ENCODE data around the gene ADAMTS9. TPM values are rescaled to one million over a fixed set of nuclear protein-coding genes. Genes with fewer than 3 reads are reported as not detected.

Gene ADAMTS9
- total and polyA plus RNA-seq, 2 donors (not counting 3 experiments of a cell fraction or from before 2014, with no cell fraction given): 6.5 to 23.9 TPM

DNA sequence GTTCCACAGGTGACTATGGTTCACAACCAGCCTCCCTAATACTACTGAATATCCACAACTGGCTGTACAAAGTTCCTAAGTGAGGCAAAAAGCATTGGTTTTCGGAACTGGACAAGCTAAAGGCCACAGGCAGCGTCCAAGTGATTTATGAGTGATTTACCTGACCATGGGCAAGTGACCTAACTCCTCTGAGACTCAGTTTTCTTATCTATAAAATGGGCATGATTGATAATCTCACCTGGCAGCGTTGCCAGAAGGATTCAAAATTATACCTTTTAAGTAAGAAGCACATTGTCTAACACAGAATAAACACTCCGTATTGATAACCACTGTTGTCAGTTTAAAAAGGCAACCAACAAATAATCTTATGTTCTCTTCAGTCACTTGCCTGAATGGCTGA lies 29.8 kb downstream of the ADAMTS9 start:
- DNase-seq (ENCODE audit: low read depth, low spot score) (no peak), FAIRE-seq (no peak)
- Histone ChIP-seq H3K9ac (replicated peaks; ENCODE audit: extremely low read depth, insufficient read depth, low read length) (no peak overlapping the region), H3K4me1 (ENCODE audit: control insufficient read depth, extremely low read depth, insufficient read depth, low read length) (no peaks in the 10 kb centered on the region), H3K36me3 (ENCODE audit: control insufficient read depth in 2 of 2, extremely low read depth in 1 of 2, insufficient read depth in 2 of 2, low read length in 2 of 2) (peaks cover 0 to 2% of the 10 kb centered on the region in 2 experiments), H3K27me3 (ENCODE audit: control insufficient read depth in 2 of 2, insufficient read depth in 2 of 2, low read length in 2 of 2) (no peaks in the 10 kb centered on the region), H3K4me3 (replicated peaks in 1 of 3; ENCODE audit: insufficient read depth in 1 of 3, low read depth in 1 of 3, low read length in 3 of 3) (no peak overlapping the region), H3K79me2 (ENCODE audit: control insufficient read depth, insufficient read depth, low read length) (peaks cover 4% of the 10 kb centered on the region), H3K4me2 (ENCODE audit: insufficient read depth, low read length) (no peak overlapping the region), H2AFZ (ENCODE audit: low read depth, low read length) (no peak overlapping the region), H3K9me3 (replicated peaks; ENCODE audit: control insufficient read depth, insufficient read depth, low read length) (no peaks in the 10 kb centered on the region), H3K9me1 (replicated peaks; ENCODE audit: control insufficient read depth, extremely low read depth, insufficient read depth, low read length) (no peaks in the 10 kb centered on the region), H3K27ac (ENCODE audit: insufficient read depth, low read depth, low read length) (no peak overlapping the region), H4K20me1 (replicated peaks; ENCODE audit: control insufficient read depth, extremely low read depth, insufficient read depth, low read length) (no peaks in the 10 kb centered on the region)
- POLR2A ChIA-PET: no interaction called here
- intact Hi-C loops (cut with micrococcal nuclease) (no loop called here), dilution Hi-C loops (cut with MboI; ENCODE audit: extremely low pct_ligation_motif_present, low sequenced_read_pairs) (no loop called here)
- CTCF ChIA-PET: no interaction called here
- TF ChIP-seq FOS (IDR thresholded peaks at IDR 0.05; ENCODE audit: borderline replicate concordance, insufficient read depth, low read length) (no peak), POLR2A (IDR thresholded peaks at IDR 0.05; ENCODE audit: low read depth, low read length) (no peak), EZH2 (IDR thresholded peaks at IDR 0.05; ENCODE audit: borderline replicate concordance, low read depth, low read length, severe bottlenecking) (no peak)
- TF ChIP-seq, protein P1, sequence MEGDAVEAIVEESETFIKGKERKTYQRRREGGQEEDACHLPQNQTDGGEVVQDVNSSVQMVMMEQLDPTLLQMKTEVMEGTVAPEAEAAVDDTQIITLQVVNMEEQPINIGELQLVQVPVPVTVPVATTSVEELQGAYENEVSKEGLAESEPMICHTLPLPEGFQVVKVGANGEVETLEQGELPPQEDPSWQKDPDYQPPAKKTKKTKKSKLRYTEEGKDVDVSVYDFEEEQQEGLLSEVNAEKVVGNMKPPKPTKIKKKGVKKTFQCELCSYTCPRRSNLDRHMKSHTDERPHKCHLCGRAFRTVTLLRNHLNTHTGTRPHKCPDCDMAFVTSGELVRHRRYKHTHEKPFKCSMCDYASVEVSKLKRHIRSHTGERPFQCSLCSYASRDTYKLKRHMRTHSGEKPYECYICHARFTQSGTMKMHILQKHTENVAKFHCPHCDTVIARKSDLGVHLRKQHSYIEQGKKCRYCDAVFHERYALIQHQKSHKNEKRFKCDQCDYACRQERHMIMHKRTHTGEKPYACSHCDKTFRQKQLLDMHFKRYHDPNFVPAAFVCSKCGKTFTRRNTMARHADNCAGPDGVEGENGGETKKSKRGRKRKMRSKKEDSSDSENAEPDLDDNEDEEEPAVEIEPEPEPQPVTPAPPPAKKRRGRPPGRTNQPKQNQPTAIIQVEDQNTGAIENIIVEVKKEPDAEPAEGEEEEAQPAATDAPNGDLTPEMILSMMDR (IDR thresholded peaks at IDR 0.05; ENCODE audit: extremely low read depth in 1 of 2, insufficient read depth in 1 of 2, low read depth in 1 of 2, low read length in 2 of 2): no peak
- TF ChIP-seq, protein P2, sequence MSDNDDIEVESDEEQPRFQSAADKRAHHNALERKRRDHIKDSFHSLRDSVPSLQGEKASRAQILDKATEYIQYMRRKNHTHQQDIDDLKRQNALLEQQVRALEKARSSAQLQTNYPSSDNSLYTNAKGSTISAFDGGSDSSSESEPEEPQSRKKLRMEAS (IDR thresholded peaks at IDR 0.05; ENCODE audit: insufficient read depth, insufficient read length): no peak
- no TSS peak for BruUV-seq (replicated peaks)

DNA sequence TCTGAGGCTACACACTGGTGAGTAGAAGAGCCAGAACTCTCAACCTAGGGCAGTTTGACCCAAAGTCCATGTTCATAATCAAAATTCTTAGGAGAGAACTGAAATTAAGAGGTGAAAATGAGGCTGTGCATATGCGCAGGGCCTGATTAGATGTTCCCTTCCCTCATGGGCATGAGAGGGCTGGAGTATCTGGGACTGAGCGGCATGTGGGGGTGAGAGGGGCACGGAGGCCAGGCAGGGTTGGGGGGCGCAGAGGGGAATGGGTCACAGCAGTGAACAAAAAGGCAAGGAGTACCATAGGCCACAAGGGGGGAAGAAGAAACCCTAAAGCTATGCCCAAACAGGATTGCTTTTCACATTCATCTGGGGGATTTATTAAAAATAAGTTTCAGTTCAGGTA lies 31.3 kb downstream of the ADAMTS9 start:
- Histone ChIP-seq H3K79me2 (ENCODE audit: control insufficient read depth, insufficient read depth, low read length) (peaks cover 4% of the 10 kb centered on the region), H3K27ac (ENCODE audit: insufficient read depth, low read depth, low read length) (no peak overlapping the region), H4K20me1 (replicated peaks; ENCODE audit: control insufficient read depth, extremely low read depth, insufficient read depth, low read length) (no peaks in the 10 kb centered on the region), H3K4me1 (ENCODE audit: control insufficient read depth, extremely low read depth, insufficient read depth, low read length) (no peaks in the 10 kb centered on the region), H2AFZ (ENCODE audit: low read depth, low read length) (no peak overlapping the region), H3K36me3 (ENCODE audit: control insufficient read depth in 2 of 2, extremely low read depth in 1 of 2, insufficient read depth in 2 of 2, low read length in 2 of 2) (peaks cover 0 to 2% of the 10 kb centered on the region in 2 experiments), H3K9me1 (replicated peaks; ENCODE audit: control insufficient read depth, extremely low read depth, insufficient read depth, low read length) (no peaks in the 10 kb centered on the region), H3K27me3 (ENCODE audit: control insufficient read depth in 2 of 2, insufficient read depth in 2 of 2, low read length in 2 of 2) (no peaks in the 10 kb centered on the region), H3K4me2 (ENCODE audit: insufficient read depth, low read length) (no peak overlapping the region), H3K9ac (replicated peaks; ENCODE audit: extremely low read depth, insufficient read depth, low read length) (no peak overlapping the region), H3K4me3 (replicated peaks in 1 of 3; ENCODE audit: insufficient read depth in 1 of 3, low read depth in 1 of 3, low read length in 3 of 3) (no peak overlapping the region), H3K9me3 (replicated peaks; ENCODE audit: control insufficient read depth, insufficient read depth, low read length) (no peaks in the 10 kb centered on the region)
- TF ChIP-seq MYC (IDR thresholded peaks at IDR 0.05; ENCODE audit: low read depth, low read length) (no peak), JUN (IDR thresholded peaks at IDR 0.05; ENCODE audit: borderline replicate concordance, insufficient read depth, insufficient read length, low read depth) (no peak), EZH2 (IDR thresholded peaks at IDR 0.05; ENCODE audit: borderline replicate concordance, low read depth, low read length, severe bottlenecking) (no peak), POLR2AphosphoS5 (IDR thresholded peaks at IDR 0.05; ENCODE audit: insufficient read depth, low read depth, low read length) (no peak), FOS (IDR thresholded peaks at IDR 0.05; ENCODE audit: borderline replicate concordance, insufficient read depth, low read length) (no peak)
- TF ChIP-seq, protein P2 (IDR thresholded peaks at IDR 0.05; ENCODE audit: insufficient read depth, insufficient read length): no peak
- CTCF ChIA-PET: interaction anchor here (1.4 kb wide), 1 partner anchor 123 kb away, joined by 5 read pairs; no protein-coding TSS in a partner anchor
- POLR2A ChIA-PET: no interaction called here
- no peak for FAIRE-seq
- BruUV-seq (replicated peaks): no TSS peak
- no peak for DNase-seq (ENCODE audit: low read depth, low spot score)
- dilution Hi-C loops (cut with MboI; ENCODE audit: extremely low pct_ligation_motif_present, low sequenced_read_pairs) (no loop called here), intact Hi-C loops (cut with micrococcal nuclease) (no loop called here)
